Measurements from ENCODE around the gene BBX.

GRCh38 chr3:107666853-107667252, 144.1 kb downstream of the BBX start:
- no peak for TF ChIP-seq FOXP2 (optimal IDR thresholded peaks at IDR 0.05; ENCODE audit: borderline replicate concordance, extremely low read depth, extremely low read length, insufficient read depth)
- TF ChIP-seq REST (IDR thresholded peaks at IDR 0.05; ENCODE audit: insufficient read depth in 1 of 2, low read depth in 2 of 2, low read length in 2 of 2) = no peak

Measured in PFSK-1 (cell line).